GM20431 (cell line): Measurements from ENCODE around the gene RRAS.

Source experiments
- in situ Hi-C: fragments of 300-500 bp; cut with MseI, MboI; formaldehyde crosslinking; loops from one replicate; pipeline ENCODE4 v1.15.0; 2020; ENCODE audit warnings: low sequenced_read_pairs; ENCODE audit not compliant: unreplicated experiment

The RRAS gene

GRCh38 chr19:49656456-49657109 is 16.6 kb upstream of the RRAS start:
- in situ Hi-C loops = no loop called here

DNA sequence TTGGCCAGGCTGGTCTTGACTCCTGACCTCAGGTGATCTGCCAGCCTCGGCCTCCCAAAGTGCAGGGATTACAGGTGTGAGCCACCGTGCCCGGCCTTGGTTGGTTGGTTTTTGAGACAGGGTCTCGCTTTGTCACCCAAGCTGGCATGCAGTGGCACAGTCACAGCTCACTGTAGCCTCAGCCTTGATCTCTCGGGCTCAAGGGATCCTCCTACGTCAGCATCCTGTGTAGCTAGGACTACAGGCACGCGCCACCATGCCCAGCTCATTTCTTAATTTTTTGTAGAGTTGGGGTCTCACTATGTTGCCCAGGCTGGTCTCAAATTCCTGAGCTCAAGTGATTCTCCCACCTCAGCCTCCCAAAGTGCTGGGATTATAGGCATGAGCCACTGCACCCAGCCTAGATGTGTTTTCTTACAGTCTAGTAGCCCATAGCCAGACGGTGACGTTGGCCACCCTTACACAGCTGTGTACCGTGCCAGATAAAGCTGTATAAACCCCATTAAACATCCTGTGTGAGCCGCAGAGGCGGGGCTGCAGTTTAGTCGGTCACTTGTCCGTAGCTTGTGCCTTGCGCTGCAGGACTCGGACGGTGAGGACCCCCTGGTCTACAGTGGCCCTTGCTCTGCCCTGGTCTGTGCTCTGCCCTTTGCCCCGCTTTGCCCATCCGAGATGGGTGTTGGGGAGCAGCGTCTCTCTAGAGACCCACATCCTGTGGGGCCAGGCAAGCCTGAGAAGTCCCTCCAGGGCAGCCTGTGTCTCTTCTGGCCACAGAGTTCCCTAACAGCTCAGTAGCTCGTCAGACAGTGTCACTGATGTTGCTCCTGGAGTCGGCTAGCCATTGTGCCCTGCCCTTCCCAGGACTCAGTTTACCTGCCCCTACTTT is 15.9 kb upstream of the RRAS start:
- in situ Hi-C loops = no loop called here

- in situ Hi-C loops = no loop called here
These were observed 14.6 kb upstream of the RRAS start for GRCh38 chr19:49654581-49654980.

GRCh38 chr19:49653466-49653806 is 13.5 kb upstream of the RRAS start:
- in situ Hi-C loops = no loop called here

- in situ Hi-C loops = no loop called here
These were observed 12.9 kb upstream of the RRAS start for GRCh38 chr19:49652551-49653465.

- in situ Hi-C loops = no loop called here
These were observed 12.0 kb upstream of the RRAS start for GRCh38 chr19:49651820-49652550.

DNA sequence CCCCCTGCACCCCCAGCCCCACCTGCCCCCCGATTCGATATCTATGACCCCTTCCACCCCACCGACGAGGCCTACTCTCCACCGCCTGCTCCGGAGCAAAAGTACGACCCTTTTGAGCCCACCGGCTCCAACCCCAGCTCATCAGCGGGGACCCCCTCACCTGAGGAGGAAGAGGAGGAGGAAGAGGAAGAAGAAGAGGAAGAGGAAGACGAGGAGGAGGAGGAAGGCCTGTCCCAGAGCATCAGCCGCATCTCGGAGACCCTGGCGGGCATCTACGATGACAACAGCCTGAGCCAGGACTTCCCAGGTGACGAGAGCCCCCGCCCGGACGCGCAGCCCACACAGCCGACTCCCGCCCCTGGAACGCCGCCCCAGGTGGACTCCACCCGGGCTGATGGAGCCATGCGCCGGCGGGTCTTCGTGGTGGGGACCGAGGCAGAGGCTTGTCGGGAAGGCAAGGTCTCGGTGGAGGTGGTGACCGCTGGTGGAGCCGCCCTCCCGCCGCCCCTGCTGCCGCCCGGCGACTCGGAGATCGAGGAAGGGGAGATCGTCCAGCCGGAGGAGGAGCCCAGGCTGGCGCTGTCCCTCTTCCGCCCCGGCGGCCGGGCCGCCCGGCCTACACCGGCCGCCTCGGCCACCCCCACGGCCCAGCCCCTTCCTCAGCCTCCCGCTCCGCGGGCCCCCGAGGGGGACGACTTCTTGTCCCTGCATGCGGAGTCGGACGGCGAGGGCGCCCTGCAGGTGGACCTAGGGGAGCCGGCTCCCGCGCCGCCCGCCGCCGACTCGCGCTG is 11.3 kb upstream of the RRAS start:
- in situ Hi-C loops = no loop called here

DNA sequence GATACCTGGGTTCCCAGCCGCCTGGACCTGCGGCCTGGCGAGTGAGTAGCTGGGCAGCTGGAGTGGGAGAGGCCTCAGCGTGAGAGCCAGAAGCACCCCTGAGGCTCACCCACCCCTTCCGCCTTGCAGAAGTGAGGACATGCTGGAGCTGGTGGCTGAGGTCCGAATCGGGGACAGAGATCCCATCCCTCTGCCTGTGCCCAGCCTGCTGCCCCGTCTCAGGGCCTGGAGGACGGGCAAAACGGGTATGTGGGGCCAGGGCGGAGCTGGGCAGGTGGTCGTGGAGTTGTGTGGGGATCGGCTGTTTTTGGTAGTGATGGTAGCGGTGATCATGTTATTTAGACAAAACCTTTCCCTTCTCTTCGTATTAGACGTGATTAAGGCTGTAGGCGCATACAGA is 6.6 kb upstream of the RRAS start:
- in situ Hi-C loops = no loop called here

DNA sequence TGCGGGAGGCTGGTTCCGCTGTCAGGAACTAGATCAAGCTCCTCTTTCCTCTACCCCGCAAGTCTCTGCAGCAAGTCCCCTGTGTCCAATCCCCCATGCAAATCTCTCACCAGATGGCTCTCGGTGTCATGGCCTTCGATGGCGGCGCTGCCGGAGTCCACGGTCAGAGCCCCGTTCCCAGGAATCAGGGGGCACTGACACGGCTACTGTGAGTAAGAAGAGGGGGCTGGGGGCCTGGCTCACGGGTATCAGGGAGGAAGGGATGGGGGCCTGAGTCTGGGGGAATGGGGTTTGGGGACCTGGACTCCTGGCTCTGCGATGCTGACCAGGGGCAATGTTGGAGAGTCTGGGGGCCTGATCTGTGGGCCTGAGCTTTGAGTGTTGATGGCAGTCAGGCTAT is 6.1 kb upstream of the RRAS start:
- in situ Hi-C loops = no loop called here

DNA sequence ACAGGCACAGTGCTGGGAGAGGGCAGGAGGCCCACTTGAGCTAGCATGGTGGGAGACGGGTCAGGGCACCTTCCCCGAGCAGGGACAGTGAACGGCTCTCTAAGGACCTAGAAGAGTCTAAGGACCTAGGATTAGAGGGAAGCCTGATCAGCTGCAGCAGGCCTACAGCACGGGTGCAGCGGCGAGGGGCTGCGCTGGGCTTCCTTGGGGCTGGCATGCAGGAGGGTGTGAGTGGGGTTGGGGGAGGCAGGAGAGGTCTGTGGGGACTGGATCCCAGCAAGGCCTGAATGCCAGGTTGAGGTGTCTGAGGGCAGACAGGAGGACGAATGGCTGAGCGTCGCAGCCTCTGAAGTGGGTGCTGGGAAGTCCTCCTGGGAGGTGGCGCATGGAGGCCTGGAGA is 5.6 kb upstream of the RRAS start:
- in situ Hi-C loops = no loop called here

DNA sequence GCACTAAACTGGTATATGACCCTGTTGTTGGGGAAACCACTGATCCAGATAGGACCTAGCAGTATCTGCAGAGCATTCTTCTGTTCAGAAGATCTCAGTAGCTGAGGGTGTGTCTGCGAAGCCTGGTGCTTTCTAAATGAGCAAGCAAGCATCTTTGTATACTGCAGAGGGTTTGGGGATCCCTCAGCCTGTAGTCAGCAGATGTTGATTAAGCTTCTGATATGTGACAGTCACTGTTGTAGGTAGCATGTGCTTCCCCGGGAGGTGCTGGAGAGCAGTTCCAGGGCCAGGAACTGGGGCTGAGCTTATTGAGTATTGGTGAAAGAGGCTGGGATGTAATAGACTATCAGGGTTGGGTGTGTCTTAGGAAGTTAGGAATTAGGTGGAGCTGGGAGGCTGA is 3.5 kb upstream of the RRAS start:
- in situ Hi-C loops = no loop called here

DNA sequence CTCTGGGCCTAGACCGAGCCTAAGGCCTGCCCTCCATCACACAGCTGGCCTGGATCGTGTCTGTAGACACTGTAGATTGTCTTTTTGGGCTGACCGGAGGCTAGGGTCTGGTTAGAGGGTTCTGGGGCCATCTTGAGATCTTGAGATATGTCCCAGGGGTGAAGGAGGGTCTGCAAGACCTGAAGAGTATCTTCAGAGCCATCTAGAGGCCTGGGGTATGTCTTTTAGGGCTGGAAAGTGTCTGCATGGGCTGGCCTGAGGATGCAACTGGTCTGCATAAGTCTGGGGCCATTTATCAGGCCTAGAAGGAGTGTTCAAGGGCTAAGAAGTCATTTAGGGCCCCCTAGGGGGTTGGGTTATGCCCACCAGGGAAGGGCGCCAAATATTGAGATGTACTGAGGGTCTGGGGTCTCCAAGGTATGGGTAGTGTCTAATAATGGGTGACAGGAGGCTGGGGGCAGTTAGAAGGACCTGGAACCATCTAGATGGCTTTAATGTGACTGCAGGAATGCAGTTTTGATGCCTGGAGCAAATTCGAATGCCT is 2.6 kb upstream of the RRAS start:
- in situ Hi-C loops = no loop called here

DNA sequence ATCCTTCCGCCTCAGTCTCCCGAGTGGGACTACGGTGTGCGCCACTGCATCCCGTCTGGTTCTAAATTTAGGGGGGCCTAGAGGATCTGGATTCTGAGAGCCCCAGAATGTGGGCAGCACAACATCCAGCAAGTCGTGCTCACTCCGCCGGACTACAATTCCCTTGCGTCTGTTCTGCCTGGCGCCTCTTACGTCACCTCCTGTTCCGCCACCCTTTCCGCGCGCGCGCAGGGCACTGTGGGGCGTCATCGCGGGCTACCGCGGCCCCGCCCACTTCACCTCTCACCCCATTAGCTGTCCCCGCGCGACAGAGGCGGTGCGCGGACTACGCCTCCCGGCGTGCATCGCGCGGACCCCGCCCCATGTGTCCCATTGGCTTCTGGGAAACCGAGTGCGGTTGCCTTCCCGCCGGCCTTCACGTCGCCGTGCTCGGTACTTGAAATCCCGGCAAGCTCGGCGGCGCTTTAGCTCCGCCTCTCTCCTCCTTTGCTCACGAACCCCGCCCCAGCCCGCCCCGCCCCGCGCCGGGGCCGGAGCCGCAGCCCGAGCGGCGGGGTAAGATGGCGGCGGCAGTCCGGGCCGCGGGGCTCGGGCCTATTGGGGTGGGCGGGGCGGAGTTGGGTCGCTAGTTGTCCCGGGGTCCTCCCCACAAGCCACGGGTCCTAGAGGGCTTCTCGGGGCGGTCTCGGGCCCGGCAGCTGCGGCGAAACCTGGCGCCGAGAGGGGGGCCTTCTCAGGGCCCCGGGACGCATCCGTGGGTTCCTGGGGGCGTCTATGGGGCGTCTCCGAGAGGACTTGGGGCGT is 1.9 kb upstream of the RRAS start, which contains the start of gene SCAF1:
SCAF1 (plus strand) TSS at position 522 of the 804 bp plus-strand sequence. CDS start 2,818 bp downstream, outside the sequence.
- in situ Hi-C loops = no loop called here

DNA sequence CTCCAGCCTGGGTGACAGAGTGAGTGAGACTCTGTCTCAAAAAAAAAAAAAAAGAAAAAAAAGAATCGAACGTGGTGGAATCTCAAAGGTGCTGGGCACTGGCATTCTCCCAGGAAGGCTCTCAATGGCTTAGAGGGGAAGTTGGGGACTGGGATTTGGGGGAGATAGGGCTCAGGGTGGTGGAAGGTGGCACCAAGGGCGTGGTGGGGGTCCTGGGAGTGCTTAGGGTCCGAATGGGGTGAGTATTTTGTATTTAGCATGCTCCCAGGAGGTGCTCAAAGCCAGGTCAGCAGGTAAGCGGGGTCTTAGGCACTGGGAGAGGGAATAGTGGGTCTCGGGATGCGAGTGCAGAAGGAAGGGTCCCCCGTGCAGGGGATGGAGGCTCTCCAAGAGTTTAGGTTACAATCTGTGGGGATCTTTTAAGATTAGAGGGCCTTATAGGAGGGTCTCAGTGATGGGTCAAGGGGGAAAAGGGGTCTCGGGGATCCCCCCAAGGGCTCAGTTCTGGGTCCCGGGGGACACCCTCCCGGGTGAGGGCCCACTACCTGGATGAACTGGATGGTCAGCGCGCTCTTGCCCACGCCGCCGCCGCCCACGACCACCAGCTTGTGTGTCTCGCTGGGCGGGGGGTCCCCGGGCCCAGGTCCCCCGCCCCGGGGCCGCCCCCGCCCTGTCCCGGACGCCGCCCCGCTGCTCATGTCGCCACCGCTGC is 386 bp downstream of the RRAS start:
- in situ Hi-C loops = no loop called here

- in situ Hi-C loops = no loop called here
These were observed 1.9 kb downstream of the RRAS start for GRCh38 chr19:49637821-49638738.

DNA sequence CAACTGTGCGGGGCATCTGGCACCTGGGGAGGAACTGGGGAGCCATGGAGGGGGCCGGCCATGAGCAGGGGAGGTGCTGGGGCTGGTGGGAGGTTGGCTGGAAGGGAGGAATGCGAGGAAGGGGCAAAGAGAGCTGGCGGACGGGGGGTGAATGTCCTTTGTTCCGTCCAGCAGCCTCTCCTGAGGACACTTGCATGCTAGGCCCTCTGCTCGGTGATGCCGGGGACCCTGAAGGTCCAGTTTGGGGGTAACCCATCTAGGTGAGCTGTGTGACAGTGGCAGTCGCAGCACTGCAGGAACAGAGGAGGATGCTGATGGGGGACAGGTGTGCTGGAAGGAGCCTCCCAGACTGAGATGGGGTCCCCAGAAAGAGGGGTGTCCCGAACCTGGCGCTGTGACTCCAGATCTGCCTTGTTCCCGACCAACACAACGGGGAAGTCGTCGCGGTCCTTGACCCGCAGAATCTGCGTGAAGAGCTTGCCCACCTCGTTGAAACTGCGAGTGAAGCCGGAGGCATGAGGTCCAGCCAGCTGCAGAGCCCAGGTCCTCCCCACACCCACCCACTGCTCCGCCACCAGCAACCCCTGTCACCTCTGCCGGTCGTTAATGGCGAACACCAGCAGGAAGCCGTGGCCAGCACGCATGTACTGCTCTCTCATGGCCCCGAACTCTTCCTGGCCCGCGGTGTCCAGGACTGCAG is 3.6 kb downstream of the RRAS start:
- in situ Hi-C loops = no loop called here
